MM.1S (cell line): ENCODE measurements around the gene MYF6.

Experiments used
- DNase-seq: peaks from one replicate; pipeline ENCODE4 v3.0.0-alpha.2; 2015
- H2AFZ ChIP-seq: fragments of 300-600 bp; sonication (generic); 2 replicates; pipeline ENCODE4 v1.6.0; 2016; ENCODE audit warnings: antibody characterized with exemption, low read length
- H3F3A ChIP-seq: fragments of 300-600 bp; sonication (generic); 2 replicates; pipeline ENCODE4 v1.6.1; 2016; ENCODE audit warnings: mild to moderate bottlenecking, antibody characterized with exemption, low read length, moderate library complexity, mixed read lengths; ENCODE audit not compliant: insufficient read depth
- H3K27ac ChIP-seq: fragments of 300-600 bp; sonication (generic); 2 replicates; pipeline ENCODE4 v1.5.1; 2016; ENCODE audit warnings: mild to moderate bottlenecking, low read length
- H3K27me3 ChIP-seq: fragments of 300-600 bp; sonication (generic); replicated peaks from 2 replicates; pipeline ENCODE4 v1.6.0; 2016; ENCODE audit warnings: low read length; ENCODE audit not compliant: insufficient read depth
- H3K36me3 ChIP-seq: fragments of 300-600 bp; sonication (generic); replicated peaks from 2 replicates; pipeline ENCODE4 v1.6.1; 2016; ENCODE audit warnings: mild to moderate bottlenecking, low read length, mixed read lengths; ENCODE audit not compliant: insufficient read depth
- H3K4me1 ChIP-seq: fragments of 300-600 bp; sonication (generic); 2 replicates; pipeline ENCODE4 v1.6.1; 2016; ENCODE audit warnings: low read length, mixed read lengths
- H3K4me2 ChIP-seq: fragments of 300-600 bp; sonication (generic); 2 replicates; pipeline ENCODE4 v1.6.0; 2016; ENCODE audit warnings: low read depth, low read length
- H3K4me3 ChIP-seq: fragments of 300-600 bp; sonication (generic); 2 replicates; pipeline ENCODE4 v1.5.1; 2016; ENCODE audit warnings: low read length, mixed read lengths
- H3K79me2 ChIP-seq: fragments of 300-600 bp; sonication (generic); 2 replicates; pipeline ENCODE4 v1.6.1; 2016; ENCODE audit warnings: mixed run types, low read length, mixed read lengths
- H3K9ac ChIP-seq: fragments of 300-600 bp; sonication (generic); 2 replicates; pipeline ENCODE4 v1.6.1; 2016; ENCODE audit warnings: low read length, mixed read lengths
- H3K9me2 ChIP-seq: fragments of 300-600 bp; sonication (generic); replicated peaks from 2 replicates; pipeline ENCODE4 v1.6.1; 2016; ENCODE audit warnings: mild to moderate bottlenecking, low read length, mixed read lengths; ENCODE audit not compliant: insufficient read depth
- H3K9me3 ChIP-seq: fragments of 300-600 bp; sonication (generic); replicated peaks from 2 replicates; pipeline ENCODE4 v1.6.1; 2016; ENCODE audit warnings: mild to moderate bottlenecking, low read length, mixed read lengths; ENCODE audit not compliant: insufficient read depth
- H4K20me1 ChIP-seq: fragments of 300-600 bp; sonication (generic); 2 replicates; pipeline ENCODE4 v1.6.1; 2016; ENCODE audit warnings: mild to moderate bottlenecking, low read length, moderate library complexity, mixed read lengths; ENCODE audit not compliant: insufficient read depth
- CTCF ChIP-seq: fragments of 300-600 bp; sonication (generic); IDR thresholded peaks from 2 replicates; pipeline ENCODE4 v1.5.1; 2016; ENCODE audit warnings: antibody characterized with exemption, low read length, mixed read lengths
- EZH2 ChIP-seq: fragments of 300-600 bp; sonication (generic); optimal IDR thresholded peaks from 2 replicates; pipeline ENCODE3; 2017; ENCODE audit warnings: low read depth, mild to moderate bottlenecking, antibody characterized with exemption, low read length, mixed read lengths
- EZH2phosphoT487 ChIP-seq: fragments of 300-600 bp; sonication (generic); IDR thresholded peaks from 2 replicates; pipeline ENCODE4 v1.6.1; 2018; ENCODE audit warnings: antibody characterized with exemption, low read length

MYF6 gene

GRCh38 chr12:80707830-80708258 is 410 bp downstream of the MYF6 start:
- Histone ChIP-seq H3K9me3 (no peaks in the 10 kb centered on the region), H2AFZ (no peak overlapping the region), H3K79me2 (no peaks in the 10 kb centered on the region), H3K4me2 (no peak overlapping the region), H4K20me1 (no peaks in the 10 kb centered on the region), H3K36me3 (no peaks in the 10 kb centered on the region), H3K4me3 (no peak overlapping the region), H3K9me2 (no peaks in the 10 kb centered on the region), H3K27ac (no peak overlapping the region), H3K4me1 (peaks cover 10% of the 10 kb centered on the region; the same call in 1 of the 2 replicates), H3K9ac (no peak overlapping the region), H3F3A (peaks cover 12% of the 10 kb centered on the region), H3K27me3 (no peaks in the 10 kb centered on the region)
- DNase-seq: no peak
- TF ChIP-seq CTCF (no peak), EZH2phosphoT487 (no peak), EZH2 (no peak)

- H3K27ac ChIP-seq: no peak overlapping the region
- H3K79me2 ChIP-seq: no peaks in the 10 kb centered on the region
- H3K4me2 ChIP-seq: no peak overlapping the region
- H3K9ac ChIP-seq: no peak overlapping the region
- no peaks in the 10 kb centered on the region for H3K36me3 ChIP-seq
- no peak overlapping the region for H3K4me3 ChIP-seq
- no peaks in the 10 kb centered on the region for H4K20me1 ChIP-seq
- H3K9me2 ChIP-seq: no peaks in the 10 kb centered on the region
- H3K9me3 ChIP-seq: no peaks in the 10 kb centered on the region
- peaks cover 6% of the 10 kb centered on the region for H3F3A ChIP-seq
- peaks cover 8% of the 10 kb centered on the region; the same call in 1 of the 2 replicates for H3K4me1 ChIP-seq
- DNase-seq: no peak
- no peak overlapping the region for H2AFZ ChIP-seq
- TF ChIP-seq CTCF (no peak), EZH2phosphoT487 (no peak), EZH2 (no peak)
- no peaks in the 10 kb centered on the region for H3K27me3 ChIP-seq
Measured at GRCh38 chr12:80708259-80708974, 983 bp downstream of the MYF6 start.

GRCh38 chr12:80708975-80709328 is 1.5 kb downstream of the MYF6 start:
- Histone ChIP-seq H3K9me2 (no peaks in the 10 kb centered on the region), H4K20me1 (no peaks in the 10 kb centered on the region), H3F3A (peaks cover under 1% of the 10 kb centered on the region; the same call in 1 of the 2 replicates), H3K9me3 (no peaks in the 10 kb centered on the region), H3K4me1 (peaks cover 3% of the 10 kb centered on the region; the same call in 1 of the 2 replicates), H3K27me3 (no peaks in the 10 kb centered on the region), H2AFZ (no peak overlapping the region), H3K79me2 (no peaks in the 10 kb centered on the region), H3K4me3 (no peak overlapping the region), H3K4me2 (no peak overlapping the region), H3K36me3 (no peaks in the 10 kb centered on the region), H3K27ac (no peak overlapping the region), H3K9ac (no peak overlapping the region)
- TF ChIP-seq EZH2phosphoT487: no peak
- no peak for TF ChIP-seq EZH2
- no peak for TF ChIP-seq CTCF
- DNase-seq: no peak
